HS-5 (cell line): ENCODE results near the gene ATRIP.
A peak's percentile ranks its signal among the peaks of the same experiment; 100 is the strongest.
"Not testable (repeated sequence)": the region's sequence is repeated elsewhere in the genome, so short reads cannot be mapped to it uniquely, and the experiment has no call there.

Source experiments
- DNase-seq: peaks from one replicate; pipeline ENCODE4 v3.0.0-alpha.2; 2012; ENCODE audit warnings: low read depth

Gene ATRIP

DNA sequence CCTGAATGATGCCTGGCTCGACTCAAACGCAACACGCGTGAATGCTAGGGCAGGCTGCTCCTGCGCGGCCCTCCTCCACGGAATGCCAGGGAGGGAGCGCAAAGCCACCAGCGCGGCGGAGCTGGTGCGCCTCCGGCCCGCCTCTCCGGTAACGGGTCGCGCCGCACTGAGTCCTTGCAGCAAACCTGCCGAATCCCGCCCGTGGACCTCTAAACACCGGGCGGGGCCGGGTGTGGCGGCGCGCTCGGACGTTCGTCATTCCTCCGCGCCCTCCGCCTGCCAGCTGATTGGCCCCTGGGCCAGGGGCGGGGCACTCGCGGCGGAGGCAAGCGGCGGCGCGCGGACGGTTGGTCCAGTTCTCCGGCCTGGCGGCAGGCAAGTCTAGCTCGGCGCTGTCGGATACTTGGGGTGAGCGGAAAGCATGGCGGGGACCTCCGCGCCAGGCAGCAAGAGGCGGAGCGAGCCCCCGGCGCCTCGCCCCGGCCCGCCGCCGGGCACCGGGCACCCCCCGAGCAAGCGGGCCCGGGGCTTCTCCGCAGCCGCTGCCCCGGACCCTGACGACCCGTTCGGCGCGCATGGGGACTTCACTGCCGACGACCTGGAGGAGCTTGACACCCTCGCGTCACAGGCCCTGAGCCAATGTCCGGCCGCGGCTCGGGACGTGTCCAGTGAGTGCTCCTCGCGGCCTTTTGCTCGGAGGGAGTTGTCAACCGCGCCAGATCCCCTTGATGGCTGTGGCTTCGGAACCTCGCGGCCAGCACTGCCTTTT, at the start of gene ATRIP:
Gene ATRIP (plus strand): TSS at position 313 of the 769 bp plus-strand sequence. CDS start 109 bp downstream, at position 422.
- no peak for DNase-seq

- no peak for DNase-seq
These were observed 48.5 kb upstream of the ATRIP start for GRCh38 chr3:48397767-48398681.

GRCh38 chr3:48398701-48399386, 47.7 kb upstream of the ATRIP start:
- no peak for DNase-seq

GRCh38 chr3:48399387-48400172, 47.0 kb upstream of the ATRIP start:
- no peak for DNase-seq

GRCh38 chr3:48400824-48401433, 45.6 kb upstream of the ATRIP start:
- no peak for DNase-seq

DNA sequence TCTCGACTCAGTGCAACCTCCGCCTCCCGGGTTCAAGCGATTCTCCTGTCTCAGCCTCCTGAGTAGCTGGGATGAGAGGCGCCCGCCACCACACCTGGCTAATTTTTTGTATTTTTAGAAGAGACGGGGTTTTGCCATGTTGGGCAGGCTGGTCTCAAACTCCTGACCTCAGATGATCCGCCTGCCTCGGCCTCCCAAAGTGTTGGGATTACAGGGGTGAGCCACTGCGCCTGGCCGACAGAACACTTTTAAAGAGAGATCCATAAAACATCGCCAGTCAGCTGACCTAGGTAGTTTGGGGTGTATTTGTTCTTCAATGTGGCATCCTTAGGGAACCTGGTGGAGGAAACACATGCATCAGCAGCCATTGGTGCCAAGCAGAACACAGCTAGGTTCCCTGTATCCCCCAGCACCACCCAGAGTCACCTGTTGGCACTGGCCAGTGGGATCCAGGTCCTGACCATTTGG, 45.1 kb upstream of the ATRIP start:
- DNase-seq: not testable (repeated sequence)

DNA sequence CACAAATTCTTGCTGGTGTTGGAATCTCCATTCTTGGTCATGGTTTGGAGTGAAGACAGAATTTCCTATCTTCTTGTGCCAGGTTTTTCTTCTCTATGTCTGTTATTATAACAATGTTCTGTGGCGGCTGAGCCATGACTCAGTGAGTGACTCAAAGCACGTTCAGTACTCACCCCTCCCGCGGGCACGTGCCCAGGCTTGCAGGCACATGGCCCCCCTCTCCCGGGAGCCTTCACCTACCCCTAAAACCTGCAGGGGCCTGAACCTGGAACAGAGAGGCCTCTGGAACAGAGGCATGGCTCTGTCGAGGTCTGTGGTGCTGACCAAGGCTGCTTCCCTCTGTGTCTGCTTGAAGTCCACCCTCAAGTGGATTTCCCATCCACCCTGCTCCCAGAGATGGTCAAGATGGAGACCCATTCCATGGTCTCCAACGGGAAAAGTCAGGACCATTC, 44.2 kb upstream of the ATRIP start:
- peak; percentile 77 for DNase-seq

GRCh38 chr3:48402907-48403306, 43.6 kb upstream of the ATRIP start:
- no peak for DNase-seq

DNA sequence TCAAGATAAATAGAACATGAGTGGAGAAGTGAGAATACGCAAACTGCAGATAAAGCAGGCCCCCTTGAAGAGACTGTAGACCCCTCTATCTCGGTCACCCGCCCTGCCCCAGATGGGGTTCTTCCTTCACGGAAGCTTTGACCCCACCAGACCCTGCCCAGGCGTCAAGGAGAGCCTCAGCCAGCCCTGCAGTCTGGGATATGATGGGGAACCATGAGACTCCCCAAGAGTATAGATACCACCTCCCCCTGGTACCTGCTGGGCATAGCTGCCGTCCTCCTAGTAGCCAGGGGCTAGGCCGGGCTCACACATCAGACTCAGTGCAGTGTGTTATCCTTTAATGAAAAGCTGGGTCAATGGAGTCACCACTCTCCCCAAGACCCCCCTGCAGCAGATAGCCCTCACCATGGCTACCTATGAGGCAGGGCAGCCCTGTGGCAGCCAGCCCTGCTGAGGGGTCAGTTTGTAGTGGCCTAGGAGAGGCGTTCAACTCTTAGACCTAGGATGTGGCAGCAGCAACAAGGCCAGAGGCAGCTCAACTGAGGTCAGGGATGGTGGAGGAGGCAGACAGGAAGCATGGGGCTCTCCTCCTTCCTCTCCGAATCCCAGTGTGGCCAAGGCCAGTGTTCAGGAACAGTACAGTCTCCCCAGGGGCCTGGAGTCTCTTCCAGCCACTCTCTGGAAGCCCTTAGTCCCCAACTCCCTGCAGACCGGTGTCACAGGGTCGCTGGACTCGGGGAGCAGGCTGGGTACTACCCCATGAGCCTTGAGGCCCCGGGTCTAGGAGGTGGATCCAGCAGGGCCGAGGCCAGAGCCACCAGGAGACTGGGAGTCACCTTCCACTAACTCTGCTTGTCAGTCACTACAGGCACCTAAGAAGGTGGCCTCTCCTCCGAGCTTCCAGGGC, 42.8 kb upstream of the ATRIP start:
- DNase-seq: no peak

- no peak for DNase-seq
These were observed 41.8 kb upstream of the ATRIP start for GRCh38 chr3:48404440-48405342.

- no peak for DNase-seq
These were observed 41.1 kb upstream of the ATRIP start for GRCh38 chr3:48405343-48405881.

GRCh38 chr3:48405971-48406370, 40.6 kb upstream of the ATRIP start:
- DNase-seq: no peak

GRCh38 chr3:48406443-48407431, 39.8 kb upstream of the ATRIP start:
- no peak for DNase-seq

GRCh38 chr3:48407542-48408099, 38.9 kb upstream of the ATRIP start:
- no peak for DNase-seq

- no peak for DNase-seq
These were observed 37.7 kb upstream of the ATRIP start for GRCh38 chr3:48408823-48409281.

DNA sequence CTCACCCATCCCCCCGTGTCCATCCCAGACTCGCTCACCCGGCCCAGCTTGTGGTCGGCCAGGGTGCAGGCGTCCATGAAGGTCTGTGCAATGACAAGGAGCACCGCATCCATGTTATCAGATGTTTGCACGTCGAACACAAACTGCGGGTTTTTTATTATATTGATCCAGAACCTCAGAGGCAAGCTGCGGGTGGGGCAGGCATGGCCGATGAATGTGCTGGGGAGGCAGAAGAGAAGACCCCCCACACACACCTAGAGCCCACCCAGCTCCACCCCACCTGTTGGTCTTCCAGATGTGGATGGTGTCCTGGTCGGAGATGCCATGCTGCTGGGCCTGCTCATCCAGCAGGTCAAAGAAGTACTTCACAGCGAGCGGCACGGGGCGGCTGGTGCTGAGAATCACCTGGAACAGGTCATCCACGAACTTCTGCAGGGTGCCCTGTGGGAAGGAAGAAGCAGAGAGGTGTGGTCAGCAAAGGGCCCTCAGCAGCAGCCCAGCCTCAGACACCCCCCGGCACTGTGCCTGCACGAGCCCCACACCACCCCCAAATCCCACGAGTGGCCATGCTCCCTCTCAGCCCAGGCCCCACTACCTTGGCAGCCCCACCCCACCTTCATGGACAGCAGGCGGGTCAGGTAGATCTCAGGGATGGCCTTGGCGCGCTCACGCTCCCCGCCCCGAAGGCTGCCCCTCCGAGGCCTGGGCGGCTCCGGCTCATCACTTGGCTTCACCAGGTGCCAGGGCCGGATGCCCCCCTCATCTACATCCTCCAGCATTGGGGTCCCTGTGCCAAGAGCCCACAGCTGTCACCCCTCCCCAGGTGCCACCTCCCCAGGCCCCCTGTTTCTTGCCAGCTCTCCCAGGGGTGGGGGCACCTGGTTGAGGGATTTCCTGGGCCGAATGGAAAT, 37.0 kb upstream of the ATRIP start:
- no peak for DNase-seq
